SW 1271 (cell line): ENCODE measurements around the gene PMM2.
"Not testable (repeated sequence)": the region's sequence is repeated elsewhere in the genome, so short reads cannot be mapped to it uniquely, and the experiment has no call there.

Source experiments
- DNase-seq, 2 experiments: peaks; one replicate each; lab custom pipeline; 2025; lab: John Stamatoyannopoulos, UW

The PMM2 gene

DNA sequence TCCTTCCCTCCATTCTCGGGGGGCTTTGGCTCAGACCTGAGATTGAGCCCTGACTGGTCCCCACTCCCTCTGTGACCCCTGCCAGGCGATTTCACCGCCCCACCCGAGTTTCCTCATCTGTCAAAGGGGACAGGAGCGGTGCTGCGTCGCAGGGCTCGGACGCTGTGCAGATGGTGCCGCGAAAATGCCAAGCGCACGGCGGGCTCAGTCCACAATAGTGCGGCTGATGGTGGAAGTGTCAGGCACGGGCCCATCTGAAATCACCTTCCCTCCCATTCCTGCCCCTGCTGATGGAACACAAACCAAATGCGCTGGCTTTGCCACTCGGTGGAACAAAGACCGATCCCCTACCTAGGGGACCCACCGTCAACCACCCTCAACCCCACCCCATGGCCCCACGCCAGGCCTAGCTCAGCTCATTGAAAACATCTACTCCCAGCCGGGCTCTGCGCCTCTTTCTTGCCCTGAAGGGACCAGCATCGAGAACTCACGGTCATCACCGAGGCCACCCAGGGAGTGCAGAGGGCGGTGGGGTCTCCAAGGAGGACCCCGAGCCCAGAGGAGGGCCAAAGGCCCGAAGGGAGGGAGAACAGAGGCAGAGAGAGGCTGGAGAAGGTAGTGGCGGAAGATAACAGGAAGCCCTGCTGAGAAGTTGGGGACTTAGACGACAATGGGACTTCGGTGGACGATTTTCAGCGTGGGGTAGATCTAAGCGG lies 69.7 kb downstream of the PMM2 start:
- no peak for DNase-seq

DNA sequence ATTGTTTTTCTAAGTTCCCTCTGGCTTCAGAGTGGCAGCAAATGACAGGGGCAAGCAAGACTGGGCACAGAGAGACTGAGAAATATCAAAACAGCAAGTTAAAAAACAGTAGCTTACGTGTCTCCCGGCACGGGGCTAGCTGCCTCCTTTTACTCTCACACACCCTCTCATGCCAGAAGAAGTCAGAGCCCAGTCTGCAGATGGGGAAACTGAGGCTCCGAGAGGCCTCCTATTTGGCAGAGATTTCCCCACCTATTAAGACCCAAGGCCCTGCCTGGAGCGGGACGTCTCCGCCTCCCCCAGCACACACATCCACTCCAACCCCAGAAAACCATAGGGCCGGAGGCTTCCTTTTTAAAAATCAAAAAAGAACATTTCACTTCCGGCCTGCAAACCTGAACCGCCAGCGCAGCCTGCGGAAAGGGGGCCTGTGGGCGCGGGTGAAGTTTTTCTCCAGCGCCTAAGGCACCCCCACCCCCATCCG lies 70.3 kb downstream of the PMM2 start:
- no peak for DNase-seq

DNA sequence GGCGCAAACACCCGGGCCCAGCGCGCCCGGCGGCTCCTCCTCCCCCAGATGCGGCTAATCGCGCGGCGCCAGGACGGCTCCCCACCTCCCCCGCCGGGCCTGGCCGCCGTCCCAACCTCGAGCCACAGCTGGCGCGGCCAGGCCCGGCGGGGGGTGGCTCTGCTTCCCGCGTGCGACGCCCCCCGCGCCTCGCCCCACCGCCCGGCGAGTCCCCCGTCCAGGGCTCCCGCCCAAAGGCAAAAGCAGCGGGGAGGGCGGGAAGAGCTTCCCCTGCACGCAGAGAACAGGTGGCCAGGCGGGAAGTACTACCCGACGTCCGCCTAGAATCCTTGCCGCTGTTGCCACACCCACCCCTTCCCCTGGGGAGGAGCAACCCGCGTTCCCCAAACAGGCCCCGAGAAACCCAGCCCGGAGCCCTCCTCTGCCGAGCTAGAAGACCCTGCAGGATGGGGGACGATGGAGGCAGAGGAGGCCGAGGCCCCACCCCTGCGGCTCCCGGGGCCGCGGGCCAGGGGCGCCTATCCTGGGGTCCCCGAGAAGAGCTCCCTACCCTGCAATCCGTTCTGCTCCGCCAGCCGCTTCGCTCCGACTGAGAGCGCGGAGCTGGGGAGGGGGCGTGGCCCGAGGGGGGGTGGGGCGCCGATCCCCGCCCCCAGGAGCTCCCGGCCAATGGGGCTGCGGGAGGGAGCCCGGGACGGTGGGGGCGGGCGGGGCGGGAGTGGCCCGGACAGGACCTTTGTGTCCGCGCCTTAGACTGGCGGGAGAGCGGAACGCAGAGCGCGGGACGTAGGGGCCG lies 71.0 kb downstream of the PMM2 start, which contains the start of gene CARHSP1:
CARHSP1 (minus strand) TSS at position 591 of the 796 bp plus-strand sequence. CDS start 9,678 bp downstream, outside the sequence.
- peak; percentile 70 to 80 for DNase-seq

DNA sequence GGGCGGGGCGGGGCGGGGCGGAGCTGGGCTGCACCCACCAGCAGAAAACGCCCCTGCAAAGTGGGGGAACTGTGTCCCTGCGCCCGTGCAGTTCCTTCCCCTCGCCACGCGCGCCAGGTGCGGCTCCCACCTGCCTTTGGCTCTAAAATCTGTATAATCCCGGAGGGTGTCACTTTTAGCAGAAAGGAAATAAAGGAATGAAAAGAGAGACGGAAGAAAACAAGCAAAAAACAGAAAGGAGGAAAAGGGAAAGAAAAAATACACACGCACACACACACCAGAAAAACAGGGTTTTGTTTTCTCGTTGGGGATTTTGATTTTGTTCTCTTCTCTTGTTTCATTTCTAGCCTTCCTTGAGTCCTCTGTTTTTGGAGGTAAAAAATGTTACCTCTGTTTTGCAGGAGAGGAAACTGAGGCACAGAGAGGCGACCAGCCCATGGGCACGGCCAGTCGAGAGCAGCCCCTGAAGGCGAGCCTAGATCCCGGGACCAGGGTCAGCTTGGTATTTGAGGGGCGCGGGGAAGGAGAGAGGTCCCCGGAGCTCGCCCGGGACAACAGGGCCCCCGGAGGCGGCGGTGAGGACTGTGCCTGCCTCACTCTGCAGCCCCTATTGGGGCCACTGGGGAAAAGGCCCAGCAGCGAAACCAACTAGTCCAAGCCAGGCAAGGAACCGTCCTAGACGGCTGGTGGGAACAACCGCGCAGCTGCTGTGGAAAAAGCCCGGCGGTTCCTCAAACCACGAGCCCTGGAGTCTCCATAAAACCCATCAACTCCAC lies 71.8 kb downstream of the PMM2 start:
- no peak for DNase-seq

DNA sequence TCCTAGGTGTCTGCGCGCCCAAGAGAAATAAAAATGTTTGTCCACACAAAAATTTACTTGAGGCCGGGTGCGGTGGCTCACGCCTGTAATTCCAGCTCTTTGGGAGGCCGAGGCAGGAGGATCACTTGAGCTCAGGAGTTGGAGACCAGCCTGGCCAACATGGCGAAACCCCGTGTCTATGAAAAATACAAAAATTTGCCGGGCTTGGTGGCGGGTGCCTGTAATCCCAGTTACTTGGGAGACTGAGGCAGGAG lies 72.3 kb downstream of the PMM2 start:
- DNase-seq: not testable (repeated sequence)

DNA sequence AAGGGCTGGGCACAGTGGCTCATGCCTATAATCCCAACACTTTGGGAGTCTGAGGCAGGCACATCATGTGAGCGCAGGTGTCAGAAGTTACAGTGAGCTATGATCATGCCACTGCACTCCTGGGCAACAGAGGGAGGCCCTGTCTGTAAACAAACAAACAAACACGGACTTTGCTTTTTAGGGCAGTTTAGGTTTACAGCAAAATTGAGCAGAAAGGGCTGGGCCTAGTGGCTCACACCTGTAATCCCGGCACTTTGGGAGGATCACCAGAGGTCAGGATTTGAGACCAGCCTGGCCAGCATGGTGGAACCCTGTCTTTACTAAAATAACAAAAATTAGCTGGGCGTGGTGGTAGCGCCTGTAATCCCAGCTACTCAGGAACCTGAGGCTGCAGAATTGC lies 74.4 kb downstream of the PMM2 start:
- no peak for DNase-seq

DNA sequence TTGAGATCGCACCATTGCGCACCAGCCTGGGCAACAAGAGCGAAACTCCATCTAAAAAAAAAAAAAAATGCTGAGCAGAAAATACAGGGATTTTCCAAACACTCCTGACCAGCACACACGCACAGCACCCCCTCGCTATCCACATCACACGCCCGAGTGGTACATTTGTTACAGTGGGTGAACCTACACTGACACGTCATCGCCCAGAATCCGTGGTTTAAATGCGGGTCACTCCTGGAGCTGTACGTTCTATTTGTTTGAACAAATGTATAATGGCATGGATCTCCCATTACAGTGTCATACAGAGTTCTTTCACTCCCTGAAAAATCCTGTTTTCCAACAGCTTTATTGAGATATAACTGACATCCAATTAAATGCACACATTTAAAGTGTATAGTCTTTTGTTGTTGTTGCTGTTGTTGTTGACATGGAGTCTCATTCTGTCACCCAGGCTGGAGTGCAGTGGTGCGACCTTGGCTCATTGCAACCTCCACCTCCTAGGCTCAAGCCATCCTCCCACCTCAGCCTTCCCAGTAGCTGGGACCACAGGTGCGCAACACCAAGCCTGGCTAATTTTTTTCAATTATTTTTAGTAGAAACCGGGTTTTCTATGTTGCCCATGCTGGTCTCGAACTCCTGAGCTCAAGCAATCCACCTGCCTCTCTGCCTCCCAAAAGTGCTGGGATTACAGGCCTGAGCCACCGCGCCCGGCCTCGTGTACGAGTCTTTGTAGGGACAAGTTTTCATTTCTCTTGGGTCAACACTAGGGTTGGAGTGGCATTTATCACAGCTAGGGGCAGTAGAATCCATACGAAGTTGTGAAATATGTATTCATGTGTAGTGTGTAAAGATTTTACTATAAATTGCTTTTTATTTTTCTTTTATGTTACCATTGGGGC lies 75.6 kb downstream of the PMM2 start:
- DNase-seq: no peak

DNA sequence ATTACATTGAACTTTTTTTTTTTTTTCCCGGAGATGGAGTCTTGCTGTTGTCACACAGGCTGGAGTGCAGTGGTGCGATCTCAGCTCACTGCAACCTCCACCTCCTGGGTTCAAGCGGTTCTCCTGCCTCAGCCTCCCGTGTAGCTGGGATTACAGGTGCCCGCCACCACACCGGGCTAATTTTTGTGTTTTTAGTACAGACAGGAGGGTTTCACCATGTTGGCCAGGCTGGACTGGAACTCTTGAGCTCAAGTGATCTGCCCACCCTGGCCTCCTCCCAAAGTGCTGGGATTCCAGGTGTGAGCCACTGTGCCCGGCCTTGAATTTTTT lies 76.2 kb downstream of the PMM2 start:
- not testable (repeated sequence) for DNase-seq

DNA sequence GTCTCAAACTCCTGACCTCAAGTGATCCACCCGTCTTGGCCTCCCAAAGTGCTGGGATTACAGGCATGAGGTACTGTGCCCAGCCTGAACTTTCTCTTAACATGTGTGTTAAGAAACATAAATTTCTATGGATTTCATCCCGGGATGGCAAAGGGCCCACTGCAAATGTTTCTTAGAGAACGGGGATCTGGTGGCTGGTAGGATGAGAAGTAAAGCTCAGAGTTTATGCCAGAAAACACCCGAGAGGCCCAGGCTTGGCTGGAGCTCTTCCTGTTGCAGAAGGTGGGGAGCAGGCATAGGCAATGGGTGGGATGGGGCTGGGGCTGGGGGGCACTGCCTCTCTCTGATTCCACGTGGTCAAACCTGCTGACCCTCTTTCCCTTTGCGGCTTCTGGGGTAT lies 76.7 kb downstream of the PMM2 start:
- DNase-seq: no peak

DNA sequence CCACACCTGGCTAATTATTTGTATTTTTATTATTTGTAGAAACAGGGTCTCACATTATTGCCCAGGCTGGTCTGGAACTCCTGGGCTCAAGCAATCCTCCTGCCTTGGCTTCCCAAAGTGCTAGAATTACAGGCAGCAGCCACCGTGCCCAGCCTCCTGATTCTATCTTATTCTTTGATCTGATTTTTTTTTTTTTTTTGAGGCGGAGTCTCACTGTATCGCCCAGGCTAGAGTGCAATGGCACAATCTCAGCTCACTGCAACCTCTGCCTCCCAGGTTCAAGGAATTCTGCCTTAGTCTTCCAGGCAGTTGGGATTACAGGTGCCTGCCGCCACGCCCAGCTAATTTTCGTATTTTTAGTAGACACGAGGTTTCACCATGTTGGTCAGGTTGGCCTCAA lies 77.7 kb downstream of the PMM2 start:
- DNase-seq: not testable (repeated sequence)

DNA sequence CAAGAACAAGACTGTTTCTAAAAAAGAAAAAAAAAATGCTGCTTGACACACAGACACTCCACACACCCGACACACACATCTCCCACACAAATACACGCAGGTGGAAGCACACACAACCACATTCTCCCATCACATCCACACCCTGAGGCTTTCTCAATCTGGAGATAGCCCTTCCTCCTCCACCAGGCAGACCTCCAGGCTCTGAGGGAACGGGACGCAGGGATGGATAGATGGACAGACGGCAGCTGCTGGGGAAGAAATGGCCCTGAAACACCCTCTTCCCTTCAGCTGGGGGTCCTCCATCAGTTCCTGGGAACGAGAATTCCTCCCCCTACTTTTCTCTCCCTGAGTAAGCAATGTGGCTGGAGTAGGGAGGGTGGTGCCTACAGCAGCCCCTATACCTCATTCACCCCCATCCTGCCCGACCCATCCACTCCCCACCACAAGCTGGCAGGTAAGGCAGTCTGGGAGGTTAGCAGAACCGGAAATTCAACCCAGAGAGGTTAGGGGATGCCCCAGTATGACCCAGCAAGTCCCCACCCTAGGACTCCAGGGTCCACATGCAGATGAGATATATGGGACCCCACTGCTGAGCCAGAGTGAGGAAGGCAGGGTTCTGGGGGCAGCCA lies 80.4 kb downstream of the PMM2 start:
- no peak for DNase-seq

DNA sequence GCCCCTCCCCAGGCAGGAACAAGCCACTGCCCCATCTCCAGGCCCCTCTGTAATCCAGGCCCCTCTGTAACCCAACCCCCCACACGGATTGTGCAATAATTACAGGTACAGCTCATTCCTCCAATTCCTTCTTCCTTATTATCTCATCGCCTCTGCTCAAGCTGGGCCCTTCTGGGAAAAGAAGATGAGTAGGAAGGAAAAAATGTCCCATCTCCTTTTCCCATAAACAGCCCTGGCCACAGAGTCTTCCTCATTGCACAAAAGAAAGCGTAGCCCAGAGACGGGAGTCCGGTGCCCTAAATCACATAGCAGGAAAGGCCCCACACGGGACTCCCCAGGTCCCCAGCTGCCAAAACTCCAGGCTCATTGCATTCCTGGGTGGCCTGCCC lies 80.9 kb downstream of the PMM2 start:
- DNase-seq: no peak

DNA sequence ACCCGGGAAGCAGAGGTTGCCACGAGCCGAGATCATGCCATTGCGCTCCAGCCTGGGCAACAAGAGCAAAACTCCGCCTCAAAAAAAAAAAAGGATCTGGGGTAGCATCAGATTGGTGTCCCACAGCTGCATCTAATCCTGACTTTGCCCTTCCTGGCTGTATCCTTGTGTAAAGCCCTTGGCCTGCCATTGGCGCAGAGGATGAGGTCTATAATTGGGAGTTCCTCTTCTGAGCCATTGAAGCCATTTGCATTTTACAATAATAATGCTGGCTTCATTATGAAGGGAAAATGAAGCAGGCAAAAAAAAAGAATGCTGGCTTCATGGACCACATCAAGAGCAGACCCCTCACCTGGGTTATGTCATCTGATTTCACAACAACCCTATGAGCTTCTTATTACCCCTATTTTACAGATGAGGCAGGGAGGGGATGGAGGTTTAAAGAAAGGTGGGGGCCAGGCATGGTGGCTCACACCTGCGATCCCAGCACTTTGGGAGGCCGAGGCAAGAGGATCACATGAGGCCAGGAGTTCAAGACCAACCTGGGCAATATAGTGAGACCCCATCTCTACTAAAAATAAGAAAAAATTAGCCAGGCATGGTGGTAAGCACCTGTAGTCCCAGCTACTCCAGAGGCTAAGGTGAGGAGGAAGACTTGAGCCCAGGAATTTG lies 83.3 kb downstream of the PMM2 start:
- DNase-seq: no peak

DNA sequence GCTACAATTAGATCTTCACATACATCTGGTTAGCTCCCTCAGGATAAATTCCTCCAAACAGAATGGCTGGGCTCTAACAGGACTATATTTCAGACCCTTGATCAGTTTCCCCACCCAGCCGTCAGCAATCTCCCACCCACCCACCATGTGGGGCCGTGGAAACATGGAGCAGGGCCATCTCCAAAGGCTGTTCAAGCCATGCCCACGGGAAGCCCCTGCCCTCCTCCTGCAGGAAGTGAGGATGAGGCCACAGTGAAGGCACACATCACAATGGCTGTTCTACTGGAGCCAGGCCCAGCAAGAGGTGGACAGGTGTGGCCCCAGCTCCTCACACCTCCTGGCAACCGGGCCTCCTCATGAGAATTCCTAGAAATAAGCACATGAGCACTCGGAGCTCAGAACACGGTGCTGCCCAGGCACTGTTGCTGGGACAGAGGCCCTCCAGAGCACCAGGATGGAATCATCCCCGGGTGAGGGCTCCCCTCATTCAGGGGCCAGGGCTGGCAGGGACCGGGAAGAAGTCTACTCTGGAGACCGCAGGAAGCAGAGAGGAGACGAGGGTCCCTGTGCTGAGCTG lies 84.5 kb downstream of the PMM2 start, which contains the start of gene LITAFD:
LITAFD (plus strand) TSS at position 311 of the 577 bp plus-strand sequence. CDS start 2,005 bp downstream, outside the sequence.
- DNase-seq: no peak

DNA sequence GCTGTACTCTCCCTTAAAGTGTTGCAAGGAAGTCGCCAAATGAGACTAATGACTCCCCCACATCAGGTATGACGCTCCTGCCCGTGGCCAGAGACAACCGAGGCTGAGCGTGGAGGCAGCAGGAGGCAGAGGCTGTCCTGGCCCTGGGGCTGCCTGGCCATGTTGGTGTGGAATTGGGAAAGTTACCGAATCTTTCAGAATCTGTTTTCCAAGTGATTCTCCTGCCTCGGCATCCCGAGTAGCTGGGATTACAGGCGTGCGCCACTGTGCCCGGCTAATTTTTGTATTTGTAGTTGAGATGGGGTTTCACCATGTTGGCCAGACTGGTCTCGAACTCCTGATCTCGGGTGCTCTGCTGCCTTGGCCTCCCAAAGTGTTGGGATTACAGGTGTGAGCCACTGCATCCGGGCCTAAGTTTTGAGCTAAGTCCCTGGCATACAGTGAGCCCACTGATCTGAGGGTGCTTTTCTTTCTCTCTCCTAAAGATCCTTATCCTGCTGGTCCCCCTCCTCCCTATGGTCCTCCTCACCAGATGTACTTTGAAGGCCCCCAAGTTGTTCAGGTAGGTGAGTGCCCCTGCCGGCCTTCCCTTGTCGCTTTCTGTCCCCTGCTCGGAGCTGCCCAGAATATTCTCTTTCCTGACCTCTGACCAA lies 85.2 kb downstream of the PMM2 start:
- no peak for DNase-seq

DNA sequence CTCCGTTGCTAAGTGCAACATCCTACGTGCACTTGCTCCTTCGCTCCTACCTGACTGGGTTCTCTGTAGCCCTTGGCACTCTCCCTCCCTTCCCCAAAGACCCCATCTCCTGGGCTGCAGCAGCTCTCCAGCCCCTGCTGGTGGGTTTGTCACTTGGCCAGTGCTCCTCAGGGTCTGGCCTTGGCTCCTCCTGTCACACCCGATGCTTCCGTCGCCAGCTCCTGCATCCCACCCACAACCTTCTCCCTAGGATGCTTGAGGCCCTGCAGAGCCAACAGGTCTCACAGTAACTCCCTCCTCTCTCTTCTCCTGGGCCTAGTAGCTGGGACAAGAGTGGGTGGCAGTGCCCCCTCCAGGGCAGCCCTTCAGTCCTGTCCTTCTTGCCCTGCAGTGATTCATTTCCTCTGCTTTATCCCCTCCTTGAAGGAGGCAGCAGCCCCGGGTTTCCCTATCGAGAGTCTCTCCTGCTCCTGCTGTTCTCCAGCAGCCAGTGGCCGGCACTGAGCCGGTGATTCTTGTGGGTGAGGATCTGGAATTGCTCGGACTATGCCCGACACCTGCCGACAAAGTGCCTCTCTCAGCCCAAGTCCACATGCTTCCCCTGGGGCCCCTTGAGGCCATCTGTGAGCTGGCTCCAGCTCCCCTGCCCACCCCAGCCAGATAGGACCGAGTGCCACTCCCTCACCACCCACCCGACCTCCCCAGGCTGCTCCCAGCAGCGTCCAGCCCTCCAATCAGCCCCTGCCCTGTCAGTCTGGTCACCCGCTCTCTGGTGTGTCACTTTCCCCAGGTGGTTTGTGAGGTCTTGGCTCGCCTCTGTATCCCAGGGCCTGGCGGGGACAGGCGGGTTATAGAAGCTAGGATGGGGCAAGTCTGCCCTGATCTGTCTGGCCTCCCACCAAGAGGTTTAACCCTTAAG lies 88.3 kb downstream of the PMM2 start:
- no peak for DNase-seq

DNA sequence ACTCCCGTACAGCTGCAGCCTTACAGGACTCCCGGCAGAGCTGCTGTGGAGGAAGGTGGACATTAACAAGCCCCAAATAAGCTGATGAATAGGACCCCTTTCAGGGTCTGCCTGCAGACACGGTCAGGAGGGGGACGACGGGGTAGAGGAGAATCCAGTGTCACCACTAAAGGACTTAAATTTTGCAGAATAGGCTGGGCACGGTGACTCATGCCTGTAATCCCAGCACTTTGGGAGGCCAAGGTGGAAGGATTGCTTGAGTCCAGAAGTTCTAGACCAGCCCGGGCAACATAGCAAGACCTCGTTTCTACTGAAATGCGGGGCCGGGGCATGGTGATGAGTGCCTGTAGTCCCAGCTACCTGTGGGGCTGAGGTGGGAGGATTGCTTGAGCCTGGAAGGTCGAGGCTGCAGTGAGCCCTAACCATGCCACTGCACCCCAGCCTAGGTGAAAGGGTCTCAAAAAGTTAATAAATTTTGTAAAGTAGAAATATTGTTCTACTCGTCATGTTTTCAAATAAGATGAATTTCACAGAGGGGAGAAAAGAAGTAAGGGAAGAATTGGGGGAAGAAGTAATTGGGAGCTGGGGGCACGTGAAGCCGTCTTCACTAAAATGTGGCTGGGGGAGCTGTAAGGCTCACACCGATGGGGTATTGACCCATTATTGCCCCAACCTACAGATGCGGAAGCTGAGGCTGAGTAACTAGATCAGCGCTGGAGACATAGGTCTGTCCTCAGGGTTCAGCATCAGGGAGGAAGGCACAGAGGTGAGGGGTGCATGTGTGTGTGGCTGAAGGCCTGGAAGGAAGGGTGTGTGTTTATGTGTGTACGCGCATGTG lies 89.2 kb downstream of the PMM2 start:
- no peak for DNase-seq

DNA sequence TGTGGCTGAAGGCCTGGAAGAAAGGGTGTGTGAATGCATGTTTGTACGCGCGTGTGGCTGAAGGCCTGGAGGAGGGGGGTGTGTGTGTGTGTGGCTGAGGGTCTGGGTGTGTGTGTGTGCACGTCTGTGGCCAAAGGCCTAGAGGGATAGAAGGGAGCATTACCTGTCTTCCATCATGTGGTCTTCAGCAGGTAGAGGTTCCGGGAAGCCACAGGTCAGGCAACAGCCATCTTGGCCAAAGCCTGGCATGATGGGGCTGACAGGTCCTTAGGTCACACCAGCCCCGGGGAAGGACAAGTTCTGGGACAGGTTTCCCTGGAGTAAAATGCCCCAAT lies 89.8 kb downstream of the PMM2 start:
- no peak for DNase-seq
